PC-3 (cell line): ENCODE data around the gene CD180. TPM values are rescaled to one million over a fixed set of nuclear protein-coding genes. Genes with fewer than 3 reads are reported as not detected.

Experiments
- ATAC-seq: fragments of 200-7000 bp; cut with Tn5 transposase; 2 replicates; pipeline ENCODE4 v1.9.1; 2020; ENCODE audit warnings: mild to moderate bottlenecking, moderate library complexity
- BruUV-seq: library from RNA; stranded (reverse); fragments of 400-500 nt; replicated peaks from 2 replicates; lab custom pipeline; 2021; lab: Mats Ljungman, UMichigan
- CTCF ChIA-PET: fragments of 300-600 bp; sonication (Branson Sonifier 250); formaldehyde crosslinking; loops from one replicate; lab custom pipeline; 2022; ENCODE audit warnings: antibody characterized with exemption; lab: Charles Lee
- POLR2A ChIA-PET: fragments of 300-600 bp; sonication (Branson Sonifier 250); formaldehyde crosslinking; loops from one replicate; lab custom pipeline; 2022; ENCODE audit warnings: antibody characterized with exemption; ENCODE audit not compliant: unreplicated experiment; lab: Charles Lee
- DNase-seq: peaks from one replicate; pipeline ENCODE4 v3.0.0-alpha.2; 2015
- H2AFZ ChIP-seq: fragments of 300-600 bp; sonication (generic); 2 replicates; pipeline ENCODE4 v1.6.0; 2016; ENCODE audit warnings: antibody characterized with exemption, low read length
- H3F3A ChIP-seq: fragments of 300-600 bp; sonication (generic); one replicate; pipeline ENCODE4 v1.6.0; 2017; ENCODE audit warnings: antibody characterized with exemption, low read length, control low read depth, mild to moderate bottlenecking; ENCODE audit not compliant: unreplicated experiment
- H3K27ac ChIP-seq: fragments of 300-600 bp; sonication (generic); 2 replicates; pipeline ENCODE4 v1.5.1; 2016; ENCODE audit warnings: mild to moderate bottlenecking, low read length
- H3K27me3 ChIP-seq: fragments of 300-600 bp; sonication (generic); 2 replicates; pipeline ENCODE4 v1.6.1; 2016; ENCODE audit warnings: low read length, mixed read lengths
- H3K36me3 ChIP-seq: fragments of 300-600 bp; sonication (generic); 2 replicates; pipeline ENCODE4 v1.6.1; 2016; ENCODE audit warnings: low read depth, mixed run types, low read length, mixed read lengths
- H3K4me1 ChIP-seq: fragments of 300-600 bp; sonication (generic); 2 replicates; pipeline ENCODE4 v1.5.1; 2016; ENCODE audit warnings: low read length; ENCODE audit not compliant: insufficient read depth
- H3K4me2 ChIP-seq: fragments of 300-600 bp; sonication (generic); 2 replicates; pipeline ENCODE4 v1.6.0; 2016; ENCODE audit warnings: low read length
- H3K4me3 ChIP-seq: fragments of 300-600 bp; sonication (generic); 2 replicates; pipeline ENCODE4 v1.5.1; 2016; ENCODE audit warnings: mild to moderate bottlenecking, low read length, mixed read lengths
- H3K79me2 ChIP-seq: fragments of 300-600 bp; sonication (generic); 2 replicates; pipeline ENCODE4 v1.6.1; 2017; ENCODE audit warnings: low read length, mixed read lengths
- H3K9ac ChIP-seq: fragments of 300-600 bp; sonication (generic); 2 replicates; pipeline ENCODE4 v1.6.0; 2016; ENCODE audit warnings: mild to moderate bottlenecking, low read length
- H3K9me2 ChIP-seq: fragments of 300-600 bp; sonication (generic); replicated peaks from 2 replicates; pipeline ENCODE4 v1.6.1; 2016; ENCODE audit warnings: mixed run types, low read length, mixed read lengths
- H3K9me3 ChIP-seq: fragments of 300-600 bp; sonication (generic); 2 replicates; pipeline ENCODE4 v1.6.1; 2016; ENCODE audit warnings: low read length, mixed read lengths
- H4K20me1 ChIP-seq: fragments of 300-600 bp; sonication (generic); 2 replicates; pipeline ENCODE4 v1.6.1; 2016; ENCODE audit warnings: low read length, mixed read lengths
- EZH2 ChIP-seq: fragments of 300-600 bp; sonication (generic); IDR thresholded peaks from one replicate; pipeline ENCODE4 v1.6.1; 2017; ENCODE audit warnings: antibody characterized with exemption, mild to moderate bottlenecking, low read length; ENCODE audit not compliant: unreplicated experiment
- EZH2phosphoT487 ChIP-seq: fragments of 300-600 bp; sonication (generic); IDR thresholded peaks from 2 replicates; pipeline ENCODE4 v1.6.1; 2018; ENCODE audit warnings: mild to moderate bottlenecking, antibody characterized with exemption, low read length, borderline replicate concordance
- intact Hi-C: fragments of 100-400 bp; cut with micrococcal nuclease; formaldehyde crosslinking; loops from 2 replicates; pipeline ENCODE4 v1.9.0; 2023
- total RNA-seq: library from RNA; depleted of rRNA; stranded (reverse); fragments of >200 nt; gene quantifications from 2 replicates; pipeline ENCODE4 v1.2.3, GENCODE V29; 2014
- TF ChIP-seq, protein P1 (sequence below): fragments of 300-600 bp; sonication (generic); conservative IDR thresholded peaks from 2 replicates; pipeline ENCODE4 v1.5.1; 2017; ENCODE audit warnings: antibody characterized with exemption, low read depth, mild to moderate bottlenecking, low read length

The CD180 gene
- total RNA-seq, 1 experiment from 2014 or later = not detected

DNA sequence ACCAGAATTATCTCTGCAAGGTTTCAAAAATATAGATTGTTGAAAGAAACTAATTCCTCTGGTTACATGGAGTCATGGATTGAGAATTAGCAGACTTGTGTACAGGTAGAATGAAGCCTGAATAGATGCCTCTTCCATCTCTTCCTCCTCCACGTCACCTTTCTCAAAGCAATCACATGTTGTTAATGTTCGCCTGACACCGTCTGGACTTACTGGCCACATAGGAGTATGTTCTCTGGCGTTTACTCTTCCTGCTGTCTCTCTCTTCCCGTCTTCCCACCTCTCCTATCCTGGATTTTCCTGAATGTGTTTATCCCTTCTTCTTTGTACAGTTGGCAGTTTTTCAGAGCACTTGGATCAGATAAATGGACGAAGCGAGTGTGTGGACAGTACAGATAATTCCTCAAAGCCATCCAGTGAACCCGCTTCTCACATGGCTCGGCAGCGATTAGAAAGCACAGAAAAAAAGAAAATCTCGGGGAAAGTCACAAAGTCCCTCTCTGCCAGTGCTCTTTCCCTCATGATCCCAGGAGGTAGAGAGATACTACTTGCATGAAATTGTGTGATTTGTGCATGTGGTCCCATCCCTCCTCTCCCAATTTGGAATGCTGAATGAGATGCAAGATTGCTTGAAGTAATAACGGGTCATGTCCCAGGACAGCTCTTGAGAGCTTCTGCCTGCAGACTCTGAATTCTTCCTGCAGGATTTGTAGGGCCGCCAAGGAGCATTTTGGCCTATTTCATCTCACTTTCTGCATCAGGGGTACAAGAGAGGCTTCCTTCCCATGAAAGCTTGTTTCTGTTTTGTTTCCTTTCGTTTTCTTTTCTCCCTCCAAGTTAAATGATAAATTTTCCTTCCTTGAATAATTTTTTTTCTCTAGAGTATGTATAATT is 47.3 kb downstream of the CD180 start:
- H4K20me1 ChIP-seq = no peaks in the 10 kb centered on the region
- intact Hi-C loops = loop anchor here (2.0 kb wide), 1 partner anchor 161 kb away; no protein-coding TSS in a partner anchor
- no peaks in the 10 kb centered on the region for H3K79me2 ChIP-seq
- no peaks in the 10 kb centered on the region for H3K4me1 ChIP-seq
- TF ChIP-seq, protein P1, sequence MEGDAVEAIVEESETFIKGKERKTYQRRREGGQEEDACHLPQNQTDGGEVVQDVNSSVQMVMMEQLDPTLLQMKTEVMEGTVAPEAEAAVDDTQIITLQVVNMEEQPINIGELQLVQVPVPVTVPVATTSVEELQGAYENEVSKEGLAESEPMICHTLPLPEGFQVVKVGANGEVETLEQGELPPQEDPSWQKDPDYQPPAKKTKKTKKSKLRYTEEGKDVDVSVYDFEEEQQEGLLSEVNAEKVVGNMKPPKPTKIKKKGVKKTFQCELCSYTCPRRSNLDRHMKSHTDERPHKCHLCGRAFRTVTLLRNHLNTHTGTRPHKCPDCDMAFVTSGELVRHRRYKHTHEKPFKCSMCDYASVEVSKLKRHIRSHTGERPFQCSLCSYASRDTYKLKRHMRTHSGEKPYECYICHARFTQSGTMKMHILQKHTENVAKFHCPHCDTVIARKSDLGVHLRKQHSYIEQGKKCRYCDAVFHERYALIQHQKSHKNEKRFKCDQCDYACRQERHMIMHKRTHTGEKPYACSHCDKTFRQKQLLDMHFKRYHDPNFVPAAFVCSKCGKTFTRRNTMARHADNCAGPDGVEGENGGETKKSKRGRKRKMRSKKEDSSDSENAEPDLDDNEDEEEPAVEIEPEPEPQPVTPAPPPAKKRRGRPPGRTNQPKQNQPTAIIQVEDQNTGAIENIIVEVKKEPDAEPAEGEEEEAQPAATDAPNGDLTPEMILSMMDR = no peak
- no peak for TF ChIP-seq EZH2phosphoT487
- no peak for TF ChIP-seq EZH2
- no peak overlapping the region for H3K27ac ChIP-seq
- no peak for DNase-seq
- peaks cover 7% of the 10 kb centered on the region; the same call in 1 of the 2 replicates for H3K36me3 ChIP-seq
- ATAC-seq = no peak
- no peak overlapping the region for H3K9ac ChIP-seq
- no peak overlapping the region for H3K4me3 ChIP-seq
- no peaks in the 10 kb centered on the region for H3F3A ChIP-seq
- ChIA-PET CTCF (interaction anchor here (0.6 to 0.7 kb wide), 2 partner anchors 139 to 873 kb away, joined by 3 read pairs; no protein-coding TSS in a partner anchor), POLR2A (no interaction called here)
- no peaks in the 10 kb centered on the region for H3K9me2 ChIP-seq
- no peak overlapping the region for H2AFZ ChIP-seq
- H3K9me3 ChIP-seq = no peaks in the 10 kb centered on the region
- BruUV-seq = no TSS peak
- no peaks in the 10 kb centered on the region for H3K27me3 ChIP-seq
- no peak overlapping the region for H3K4me2 ChIP-seq

DNA sequence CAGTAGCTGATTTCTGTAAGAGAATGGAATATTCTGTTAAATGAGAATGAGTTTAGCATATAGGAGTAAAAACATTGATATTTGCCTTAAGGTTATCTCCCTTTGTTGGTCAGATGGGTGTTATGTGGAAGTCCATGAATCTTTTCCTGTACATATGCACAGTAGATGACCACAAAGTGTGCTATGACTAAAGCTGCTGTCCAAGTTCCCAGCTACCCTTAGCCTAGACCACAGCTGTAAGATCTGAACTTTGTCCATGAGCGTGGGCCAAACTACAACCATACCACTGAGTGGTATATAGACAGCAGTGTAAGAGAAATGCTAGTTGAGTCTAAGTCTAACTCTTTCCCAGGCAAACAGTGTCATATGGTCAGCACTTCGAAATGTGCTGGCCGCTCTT is 48.8 kb downstream of the CD180 start:
- no peaks in the 10 kb centered on the region for H3K4me1 ChIP-seq
- ATAC-seq (no peak), DNase-seq (no peak)
- H3K79me2 ChIP-seq = no peaks in the 10 kb centered on the region
- POLR2A ChIA-PET = no interaction called here
- TF ChIP-seq, protein P1 = no peak
- no peak for TF ChIP-seq EZH2phosphoT487
- TF ChIP-seq EZH2 = no peak
- no peaks in the 10 kb centered on the region for H4K20me1 ChIP-seq
- no peaks in the 10 kb centered on the region for H3K9me2 ChIP-seq
- H3K4me3 ChIP-seq = no peak overlapping the region
- no peaks in the 10 kb centered on the region for H3K9me3 ChIP-seq
- CTCF ChIA-PET = no interaction called here
- no TSS peak for BruUV-seq
- peaks cover 9% of the 10 kb centered on the region for H3K36me3 ChIP-seq
- H3K27ac ChIP-seq = no peak overlapping the region
- no peaks in the 10 kb centered on the region for H3K27me3 ChIP-seq
- H3F3A ChIP-seq = no peaks in the 10 kb centered on the region
- no peak overlapping the region for H2AFZ ChIP-seq
- no peak overlapping the region for H3K9ac ChIP-seq
- no peak overlapping the region for H3K4me2 ChIP-seq
- intact Hi-C loops = loop anchor here (2.0 kb wide), 1 partner anchor 159 kb away; no protein-coding TSS in a partner anchor

DNA sequence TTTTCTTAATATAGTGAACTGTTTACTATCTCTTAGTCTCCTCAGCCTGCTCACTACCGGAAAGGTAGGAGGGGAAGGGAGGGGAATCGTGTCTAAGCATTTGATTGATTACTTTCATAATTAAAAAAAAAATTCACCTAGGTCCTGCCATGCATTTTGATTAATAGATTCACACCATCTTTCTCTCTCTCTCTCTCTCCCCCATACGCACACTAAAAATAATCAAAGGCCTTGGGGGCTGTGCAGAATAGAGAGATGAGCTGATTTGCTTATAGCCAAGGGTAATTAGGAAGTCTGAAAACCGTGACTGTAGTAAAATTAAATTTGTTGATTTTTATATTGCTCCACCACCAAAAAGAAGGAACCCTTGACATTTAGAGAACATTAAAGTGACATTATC is 49.6 kb downstream of the CD180 start:
- Histone ChIP-seq H3K36me3 (peaks cover 13% of the 10 kb centered on the region), H3K9me2 (no peaks in the 10 kb centered on the region), H3K9ac (no peak overlapping the region), H3K79me2 (no peaks in the 10 kb centered on the region), H4K20me1 (no peaks in the 10 kb centered on the region), H3K27me3 (no peaks in the 10 kb centered on the region), H3K27ac (no peak overlapping the region), H2AFZ (no peak overlapping the region), H3F3A (no peaks in the 10 kb centered on the region), H3K4me2 (no peak overlapping the region), H3K9me3 (no peaks in the 10 kb centered on the region), H3K4me3 (no peak overlapping the region), H3K4me1 (no peaks in the 10 kb centered on the region)
- CTCF ChIA-PET = no interaction called here
- POLR2A ChIA-PET = no interaction called here
- intact Hi-C loops = no loop called here
- TF ChIP-seq EZH2 (no peak), EZH2phosphoT487 (no peak)
- TF ChIP-seq, protein P1 = no peak
- no peak for DNase-seq
- ATAC-seq = no peak
- no TSS peak for BruUV-seq
